Activated T-helper 2 cell treated with anti-CD3 and anti-CD28 coated beads, Interferon-gamma antibody, Interleukin-2, Interleukin-4, amounts not matched to agents 10 μg/mL and 5 μg/mL and 100 μg/mL, durations not matched to agents 14 hours and 24 hours and 36 hours (primary cell): ENCODE results near the gene CACNA1D. TPM values are rescaled to one million over a fixed set of nuclear protein-coding genes. Genes with fewer than 3 reads are reported as not detected.

Source experiments
- DNase-seq: peaks from one replicate; pipeline ENCODE4 v3.0.0; 2021; ENCODE audit warnings: low spot score
- H3K27ac Mint-ChIP-seq: one replicate; pipeline ENCODE4 v1.8.0; 2021; ENCODE audit warnings: mixed read lengths
- H3K27me3 Mint-ChIP-seq: one replicate; pipeline ENCODE4 v1.8.0; 2021; ENCODE audit warnings: low read depth, mixed read lengths
- H3K36me3 Mint-ChIP-seq: one replicate; pipeline ENCODE4 v1.8.0; 2021; ENCODE audit warnings: low read depth, mixed read lengths
- H3K4me1 Mint-ChIP-seq: one replicate; pipeline ENCODE4 v1.8.0; 2021; ENCODE audit warnings: low read depth, mixed read lengths
- H3K4me3 Mint-ChIP-seq: one replicate; pipeline ENCODE4 v1.8.0; 2021; ENCODE audit warnings: low read depth, mild to moderate bottlenecking, moderate library complexity, mixed read lengths
- H3K9me3 Mint-ChIP-seq: one replicate; pipeline ENCODE4 v1.8.0; 2021; ENCODE audit warnings: mixed read lengths
- intact Hi-C: fragments of 100-400 bp; cut with micrococcal nuclease; formaldehyde crosslinking; loops from one replicate; pipeline ENCODE4 v1.15.1; 2023
- total RNA-seq: library from RNA; stranded (reverse); gene quantifications from 2 replicates; pipeline ENCODE4 v1.2.3, GENCODE V29; 2022

The CACNA1D gene
- total RNA-seq, 1 donor from 2014 or later = 9.3 TPM

GRCh38 chr3:53819163-53819868 is 324.9 kb downstream of the CACNA1D start:
- peaks cover 9% of the 10 kb centered on the region for H3K36me3 Mint-ChIP-seq
- no peaks in the 10 kb centered on the region for H3K9me3 Mint-ChIP-seq
- H3K4me1 Mint-ChIP-seq = peaks cover 9% of the 10 kb centered on the region
- no peak for DNase-seq
- H3K4me3 Mint-ChIP-seq = no peak overlapping the region
- no peak overlapping the region for H3K27ac Mint-ChIP-seq
- intact Hi-C loops = no loop called here
- H3K27me3 Mint-ChIP-seq = peaks cover 2% of the 10 kb centered on the region

- no peaks in the 10 kb centered on the region for H3K9me3 Mint-ChIP-seq
- H3K27ac Mint-ChIP-seq = no peak overlapping the region
- H3K4me1 Mint-ChIP-seq = peaks cover 16% of the 10 kb centered on the region
- no peak for DNase-seq
- no peak overlapping the region for H3K4me3 Mint-ChIP-seq
- intact Hi-C loops = no loop called here
- peaks cover 16% of the 10 kb centered on the region for H3K36me3 Mint-ChIP-seq
- peaks cover 2% of the 10 kb centered on the region for H3K27me3 Mint-ChIP-seq
Observed at GRCh38 chr3:53820084-53820483, 325.7 kb downstream of the CACNA1D start.

- Mint-ChIP-seq H3K36me3 (peaks cover 18% of the 10 kb centered on the region), H3K9me3 (no peaks in the 10 kb centered on the region), H3K4me3 (no peak overlapping the region), H3K27ac (no peak overlapping the region), H3K27me3 (peaks cover 2% of the 10 kb centered on the region), H3K4me1 (peaks cover 25% of the 10 kb centered on the region)
- no peak for DNase-seq
- intact Hi-C loops = no loop called here
Observed at GRCh38 chr3:53820756-53821580, 326.6 kb downstream of the CACNA1D start.

- DNase-seq = no peak
- H3K4me1 Mint-ChIP-seq = peaks cover 31% of the 10 kb centered on the region
- H3K4me3 Mint-ChIP-seq = no peak overlapping the region
- no peak overlapping the region for H3K27ac Mint-ChIP-seq
- peaks cover 5% of the 10 kb centered on the region for H3K27me3 Mint-ChIP-seq
- H3K36me3 Mint-ChIP-seq = peaks cover 18% of the 10 kb centered on the region
- H3K9me3 Mint-ChIP-seq = no peaks in the 10 kb centered on the region
- intact Hi-C loops = no loop called here
Observed at GRCh38 chr3:53821631-53822121, 327.3 kb downstream of the CACNA1D start.

- no peak for DNase-seq
- no peak overlapping the region for H3K27ac Mint-ChIP-seq
- no peaks in the 10 kb centered on the region for H3K9me3 Mint-ChIP-seq
- intact Hi-C loops = no loop called here
- H3K4me3 Mint-ChIP-seq = no peak overlapping the region
- H3K36me3 Mint-ChIP-seq = peaks cover 21% of the 10 kb centered on the region
- peaks cover 5% of the 10 kb centered on the region for H3K27me3 Mint-ChIP-seq
- H3K4me1 Mint-ChIP-seq = peaks cover 31% of the 10 kb centered on the region
Observed at GRCh38 chr3:53822331-53822741, 327.9 kb downstream of the CACNA1D start.

GRCh38 chr3:53823026-53823955 is 328.9 kb downstream of the CACNA1D start:
- Mint-ChIP-seq H3K9me3 (no peaks in the 10 kb centered on the region), H3K27ac (no peak overlapping the region), H3K4me3 (no peak overlapping the region), H3K27me3 (peaks cover 3% of the 10 kb centered on the region), H3K4me1 (peaks cover 28% of the 10 kb centered on the region), H3K36me3 (peaks cover 17% of the 10 kb centered on the region)
- intact Hi-C loops = no loop called here
- DNase-seq = no peak

GRCh38 chr3:53823956-53824657 is 329.7 kb downstream of the CACNA1D start:
- Mint-ChIP-seq H3K27ac (no peak overlapping the region), H3K27me3 (peaks cover 4% of the 10 kb centered on the region), H3K4me1 (peaks cover 28% of the 10 kb centered on the region), H3K9me3 (no peaks in the 10 kb centered on the region), H3K36me3 (peaks cover 17% of the 10 kb centered on the region), H3K4me3 (no peak overlapping the region)
- no peak for DNase-seq
- intact Hi-C loops = no loop called here

GRCh38 chr3:53824795-53825194 is 330.4 kb downstream of the CACNA1D start:
- DNase-seq = no peak
- Mint-ChIP-seq H3K27me3 (peaks cover 4% of the 10 kb centered on the region), H3K36me3 (peaks cover 17% of the 10 kb centered on the region), H3K4me3 (no peak overlapping the region), H3K27ac (no peak overlapping the region), H3K4me1 (peaks cover 28% of the 10 kb centered on the region), H3K9me3 (no peaks in the 10 kb centered on the region)
- intact Hi-C loops = no loop called here

GRCh38 chr3:53826048-53826447 is 331.6 kb downstream of the CACNA1D start:
- intact Hi-C loops = no loop called here
- Mint-ChIP-seq H3K9me3 (no peaks in the 10 kb centered on the region), H3K27ac (peak overlapping the region; percentile 14), H3K36me3 (peaks cover 22% of the 10 kb centered on the region), H3K4me3 (no peak overlapping the region), H3K4me1 (peaks cover 28% of the 10 kb centered on the region), H3K27me3 (peaks cover 4% of the 10 kb centered on the region)
- no peak for DNase-seq

- intact Hi-C loops = no loop called here
- Mint-ChIP-seq H3K27me3 (peaks cover 4% of the 10 kb centered on the region), H3K4me3 (no peak overlapping the region), H3K9me3 (no peaks in the 10 kb centered on the region), H3K36me3 (peaks cover 27% of the 10 kb centered on the region), H3K27ac (no peak overlapping the region), H3K4me1 (peaks cover 28% of the 10 kb centered on the region)
- DNase-seq = no peak
Observed at GRCh38 chr3:53828581-53828980, 334.2 kb downstream of the CACNA1D start.

- DNase-seq = no peak
- Mint-ChIP-seq H3K4me3 (no peak overlapping the region), H3K4me1 (peaks cover 23% of the 10 kb centered on the region), H3K36me3 (peaks cover 22% of the 10 kb centered on the region), H3K27ac (no peak overlapping the region), H3K9me3 (no peaks in the 10 kb centered on the region), H3K27me3 (peaks cover 4% of the 10 kb centered on the region)
- intact Hi-C loops = no loop called here
Observed at GRCh38 chr3:53829605-53830004, 335.2 kb downstream of the CACNA1D start.

- no peak for DNase-seq
- H3K4me3 Mint-ChIP-seq = no peak overlapping the region
- no peaks in the 10 kb centered on the region for H3K9me3 Mint-ChIP-seq
- peaks cover 4% of the 10 kb centered on the region for H3K27me3 Mint-ChIP-seq
- peaks cover 19% of the 10 kb centered on the region for H3K36me3 Mint-ChIP-seq
- intact Hi-C loops = no loop called here
- H3K4me1 Mint-ChIP-seq = peaks cover 15% of the 10 kb centered on the region
- H3K27ac Mint-ChIP-seq = no peak overlapping the region
Observed at GRCh38 chr3:53830944-53831343, 336.5 kb downstream of the CACNA1D start.
